Measurements from ENCODE around the gene LOC101059915.
"Not testable (repeated sequence)": the region's sequence is repeated elsewhere in the genome, so short reads cannot be mapped to it uniquely, and the experiment has no call there.

DNA sequence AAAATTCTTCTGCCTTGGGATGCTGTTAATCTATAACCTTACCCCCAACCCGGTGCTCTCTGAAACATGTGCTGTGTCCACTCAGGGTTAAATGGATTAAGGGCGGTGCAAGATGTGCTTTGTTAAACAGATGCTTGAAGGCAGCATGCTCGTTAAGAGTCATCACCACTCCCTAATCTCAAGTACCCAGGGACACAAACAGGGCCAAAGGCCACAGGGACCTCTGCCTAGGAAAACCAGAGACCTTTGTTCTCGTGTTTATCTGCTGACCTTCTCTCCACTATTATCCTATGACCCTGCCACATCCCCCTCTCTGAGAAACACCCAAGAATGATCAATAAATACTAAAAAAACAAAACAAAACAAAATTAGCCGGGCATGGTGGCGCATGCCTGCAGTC is 9.8 kb downstream of the LOC101059915 start:
- TF ChIP-seq, protein P1, sequence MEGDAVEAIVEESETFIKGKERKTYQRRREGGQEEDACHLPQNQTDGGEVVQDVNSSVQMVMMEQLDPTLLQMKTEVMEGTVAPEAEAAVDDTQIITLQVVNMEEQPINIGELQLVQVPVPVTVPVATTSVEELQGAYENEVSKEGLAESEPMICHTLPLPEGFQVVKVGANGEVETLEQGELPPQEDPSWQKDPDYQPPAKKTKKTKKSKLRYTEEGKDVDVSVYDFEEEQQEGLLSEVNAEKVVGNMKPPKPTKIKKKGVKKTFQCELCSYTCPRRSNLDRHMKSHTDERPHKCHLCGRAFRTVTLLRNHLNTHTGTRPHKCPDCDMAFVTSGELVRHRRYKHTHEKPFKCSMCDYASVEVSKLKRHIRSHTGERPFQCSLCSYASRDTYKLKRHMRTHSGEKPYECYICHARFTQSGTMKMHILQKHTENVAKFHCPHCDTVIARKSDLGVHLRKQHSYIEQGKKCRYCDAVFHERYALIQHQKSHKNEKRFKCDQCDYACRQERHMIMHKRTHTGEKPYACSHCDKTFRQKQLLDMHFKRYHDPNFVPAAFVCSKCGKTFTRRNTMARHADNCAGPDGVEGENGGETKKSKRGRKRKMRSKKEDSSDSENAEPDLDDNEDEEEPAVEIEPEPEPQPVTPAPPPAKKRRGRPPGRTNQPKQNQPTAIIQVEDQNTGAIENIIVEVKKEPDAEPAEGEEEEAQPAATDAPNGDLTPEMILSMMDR (optimal IDR thresholded peaks at IDR 0.05 in 1 of 3, IDR thresholded peaks at IDR 0.05 in 1 of 3, conservative IDR thresholded peaks at IDR 0.05 in 1 of 3; ENCODE audit: extremely low read depth in 1 of 3, insufficient read depth in 2 of 3, low read length in 3 of 3): not testable (repeated sequence)
- TF ChIP-seq EZH2 (IDR thresholded peaks at IDR 0.05; ENCODE audit: low read length): not testable (repeated sequence)
